ENCODE data around the gene SEPTIN3. TPM values are rescaled to one million over a fixed set of nuclear protein-coding genes. Genes with fewer than 3 reads are reported as not detected.

The SEPTIN3 gene
- total RNA-seq, 1 donor from 2014 or later, result 12.8 TPM

DNA sequence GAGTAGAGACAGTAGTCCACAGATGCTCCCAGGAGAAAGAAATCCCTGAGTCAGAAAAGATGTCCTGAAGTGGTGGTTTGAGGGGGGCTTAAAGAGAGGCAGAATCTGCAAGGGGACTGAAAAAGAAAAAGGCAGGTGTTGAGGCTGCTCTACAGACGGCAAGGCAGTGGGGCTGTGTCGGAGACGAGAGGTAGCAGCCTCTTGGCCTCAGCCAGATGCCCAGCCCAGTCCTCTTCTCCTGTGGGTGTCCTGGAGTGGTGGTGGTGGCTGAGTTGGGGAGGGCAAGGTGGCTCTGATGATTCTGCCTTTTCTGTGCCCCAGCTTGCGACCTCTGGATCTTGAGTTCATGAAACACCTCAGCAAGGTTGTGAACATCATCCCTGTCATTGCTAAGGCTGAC is 20.0 kb downstream of the SEPTIN3 start:
- Histone ChIP-seq H3K4me2 (no peak overlapping the region), H3K9ac (no peak overlapping the region), H3K79me2 (ENCODE audit: low read depth) (no peaks in the 10 kb centered on the region), H2AFZ (replicated peaks) (no peak overlapping the region), H3K36me3 (no peaks in the 10 kb centered on the region), H3K27ac (no peak overlapping the region), H3K27me3 (no peaks in the 10 kb centered on the region), H4K20me1 (ENCODE audit: low read depth) (no peaks in the 10 kb centered on the region), H3F3A (ENCODE audit: low read depth) (no peaks in the 10 kb centered on the region), H3K4me1 (no peaks in the 10 kb centered on the region), H3K4me3 (no peak overlapping the region), H3K9me3 (ENCODE audit: low read depth) (no peaks in the 10 kb centered on the region)
- Mint-ChIP-seq H3K4me1 (no peaks in the 10 kb centered on the region), H3K4me3 (no peak overlapping the region), H3K27me3 (ENCODE audit: insufficient read depth, low read depth) (peaks cover 4% of the 10 kb centered on the region), H3K36me3 (peaks cover 38% of the 10 kb centered on the region), H3K27ac (no peak overlapping the region), H3K9me3 (no peaks in the 10 kb centered on the region)
- DNase-seq (ENCODE audit: low spot score), result no peak
- TF ChIP-seq EZH2 (IDR thresholded peaks at IDR 0.05), result no peak
- TF ChIP-seq, protein P1, sequence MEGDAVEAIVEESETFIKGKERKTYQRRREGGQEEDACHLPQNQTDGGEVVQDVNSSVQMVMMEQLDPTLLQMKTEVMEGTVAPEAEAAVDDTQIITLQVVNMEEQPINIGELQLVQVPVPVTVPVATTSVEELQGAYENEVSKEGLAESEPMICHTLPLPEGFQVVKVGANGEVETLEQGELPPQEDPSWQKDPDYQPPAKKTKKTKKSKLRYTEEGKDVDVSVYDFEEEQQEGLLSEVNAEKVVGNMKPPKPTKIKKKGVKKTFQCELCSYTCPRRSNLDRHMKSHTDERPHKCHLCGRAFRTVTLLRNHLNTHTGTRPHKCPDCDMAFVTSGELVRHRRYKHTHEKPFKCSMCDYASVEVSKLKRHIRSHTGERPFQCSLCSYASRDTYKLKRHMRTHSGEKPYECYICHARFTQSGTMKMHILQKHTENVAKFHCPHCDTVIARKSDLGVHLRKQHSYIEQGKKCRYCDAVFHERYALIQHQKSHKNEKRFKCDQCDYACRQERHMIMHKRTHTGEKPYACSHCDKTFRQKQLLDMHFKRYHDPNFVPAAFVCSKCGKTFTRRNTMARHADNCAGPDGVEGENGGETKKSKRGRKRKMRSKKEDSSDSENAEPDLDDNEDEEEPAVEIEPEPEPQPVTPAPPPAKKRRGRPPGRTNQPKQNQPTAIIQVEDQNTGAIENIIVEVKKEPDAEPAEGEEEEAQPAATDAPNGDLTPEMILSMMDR (IDR thresholded peaks at IDR 0.05), result no peak
- no peak for TF ChIP-seq EZH2phosphoT487 (IDR thresholded peaks at IDR 0.05)

DNA sequence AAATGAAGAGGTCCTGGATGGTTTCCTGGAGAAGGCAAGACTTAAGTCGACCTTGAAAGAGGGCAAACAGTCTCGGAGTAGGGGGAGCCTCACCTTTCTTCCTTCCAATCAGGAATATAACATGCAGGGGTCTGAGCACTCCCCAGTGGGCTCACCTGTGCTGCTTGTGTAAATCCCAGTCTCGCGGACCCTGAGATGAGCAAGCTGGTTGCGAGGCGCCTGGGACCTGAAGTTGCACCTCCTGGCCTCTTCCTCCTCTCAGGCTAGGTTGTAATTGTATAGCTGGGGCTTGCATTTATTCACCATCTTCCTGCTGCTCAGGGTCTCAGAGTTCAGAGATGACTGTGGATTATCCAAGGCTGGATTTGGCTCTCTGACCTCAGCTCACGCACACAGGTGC is 21.9 kb downstream of the SEPTIN3 start:
- Histone ChIP-seq H3K4me3 (no peak overlapping the region), H2AFZ (replicated peaks) (no peak overlapping the region), H3F3A (ENCODE audit: low read depth) (no peaks in the 10 kb centered on the region), H3K9ac (no peak overlapping the region), H3K9me3 (ENCODE audit: low read depth) (no peaks in the 10 kb centered on the region), H4K20me1 (ENCODE audit: low read depth) (no peaks in the 10 kb centered on the region), H3K79me2 (ENCODE audit: low read depth) (no peaks in the 10 kb centered on the region), H3K4me2 (no peak overlapping the region), H3K27me3 (no peaks in the 10 kb centered on the region), H3K27ac (no peak overlapping the region), H3K36me3 (no peaks in the 10 kb centered on the region), H3K4me1 (no peaks in the 10 kb centered on the region)
- no peak overlapping the region for H3K4me3 Mint-ChIP-seq
- DNase-seq (ENCODE audit: low spot score), result no peak
- peaks cover 4% of the 10 kb centered on the region for H3K4me1 Mint-ChIP-seq
- peaks cover 4% of the 10 kb centered on the region for H3K27me3 Mint-ChIP-seq (ENCODE audit: insufficient read depth, low read depth)
- peaks cover 39% of the 10 kb centered on the region for H3K36me3 Mint-ChIP-seq
- H3K27ac Mint-ChIP-seq, result no peak overlapping the region
- no peaks in the 10 kb centered on the region for H3K9me3 Mint-ChIP-seq
- TF ChIP-seq, protein P1 (IDR thresholded peaks at IDR 0.05), result no peak
- TF ChIP-seq EZH2 (IDR thresholded peaks at IDR 0.05) (no peak), EZH2phosphoT487 (IDR thresholded peaks at IDR 0.05) (no peak)

- Histone ChIP-seq H3K27me3 (no peaks in the 10 kb centered on the region), H2AFZ (replicated peaks) (no peak overlapping the region), H3K9ac (no peak overlapping the region), H3K4me1 (no peaks in the 10 kb centered on the region), H3K4me2 (no peak overlapping the region), H3K9me3 (ENCODE audit: low read depth) (no peaks in the 10 kb centered on the region), H3K79me2 (ENCODE audit: low read depth) (no peaks in the 10 kb centered on the region), H3K4me3 (no peak overlapping the region), H3K27ac (no peak overlapping the region), H4K20me1 (ENCODE audit: low read depth) (no peaks in the 10 kb centered on the region), H3K36me3 (no peaks in the 10 kb centered on the region), H3F3A (ENCODE audit: low read depth) (no peaks in the 10 kb centered on the region)
- no peak overlapping the region for H3K27ac Mint-ChIP-seq
- H3K4me3 Mint-ChIP-seq, result no peak overlapping the region
- H3K9me3 Mint-ChIP-seq, result no peaks in the 10 kb centered on the region
- peaks cover 4% of the 10 kb centered on the region for H3K4me1 Mint-ChIP-seq
- TF ChIP-seq EZH2phosphoT487 (IDR thresholded peaks at IDR 0.05) (no peak), EZH2 (IDR thresholded peaks at IDR 0.05) (no peak)
- TF ChIP-seq, protein P1 (IDR thresholded peaks at IDR 0.05), result no peak
- DNase-seq (ENCODE audit: low spot score), result no peak
- H3K36me3 Mint-ChIP-seq, result peaks cover 42% of the 10 kb centered on the region
- peaks cover 4% of the 10 kb centered on the region for H3K27me3 Mint-ChIP-seq (ENCODE audit: insufficient read depth, low read depth)
These were observed 23.3 kb downstream of the SEPTIN3 start for GRCh38 chr22:41992496-41992895.

Data from neural progenitor cell (in vitro differentiated cells).